ENCODE data around the gene REEP1. TPM values are rescaled to one million over a fixed set of nuclear protein-coding genes. Genes with fewer than 3 reads are reported as not detected.

The REEP1 gene
- total and polyA plus RNA-seq, 2 of the 13 experiments (the other 11 are each of a cell fraction or from before 2014, with no cell fraction given), result 0.27 TPM; not detected in 1

GRCh38 chr2:86274918-86275275 is 62.5 kb downstream of the REEP1 start (continued):
- TF ChIP-seq ZFP90 (CRISPR knock-in tag; IDR thresholded peaks at IDR 0.05; ENCODE audit: borderline replicate concordance), result peak; percentile 50; the same call in 1 of the 2 replicates
- TF ChIP-seq IRX3 (CRISPR knock-in tag; IDR thresholded peaks at IDR 0.05; ENCODE audit: borderline replicate concordance, low read depth), result no peak
- TF ChIP-seq RBFOX2 (IDR thresholded peaks at IDR 0.05; ENCODE audit: low read depth, low read length), result no peak
- no peak for TF ChIP-seq CAMTA2 (CRISPR knock-in tag; IDR thresholded peaks at IDR 0.05; ENCODE audit: borderline replicate concordance)
- TF ChIP-seq TMF1 (CRISPR knock-in tag; IDR thresholded peaks at IDR 0.05; ENCODE audit: low read depth), result no peak
- TF ChIP-seq ZNF407 (CRISPR knock-in tag; IDR thresholded peaks at IDR 0.05; ENCODE audit: not compliant biosample characterization), result no peak
- TF ChIP-seq NFKBIZ (CRISPR knock-in tag; IDR thresholded peaks at IDR 0.05), result no peak
- no peak for TF ChIP-seq ZNF142 (CRISPR knock-in tag; IDR thresholded peaks at IDR 0.05)
- TF ChIP-seq PAWR (CRISPR knock-in tag; IDR thresholded peaks at IDR 0.05; ENCODE audit: borderline replicate concordance), result no peak
- no peak for TF ChIP-seq KDM4B (CRISPR knock-in tag; IDR thresholded peaks at IDR 0.05)
- no peak for TF ChIP-seq ZFAT (CRISPR knock-in tag; conservative IDR thresholded peaks at IDR 0.05)
- no peak for TF ChIP-seq ZNF432 (CRISPR knock-in tag; IDR thresholded peaks at IDR 0.05; ENCODE audit: borderline replicate concordance)
- TF ChIP-seq ZNF619 (CRISPR knock-in tag; IDR thresholded peaks at IDR 0.05), result no peak
- TF ChIP-seq ZNF780A (CRISPR knock-in tag; IDR thresholded peaks at IDR 0.05), result no peak
- TF ChIP-seq ZNF850 (CRISPR knock-in tag; conservative IDR thresholded peaks at IDR 0.05), result no peak
- 0 out of 2 replicates have a peak, but pooled peaks have one; percentile 19 for TF ChIP-seq PITX1 (CRISPR knock-in tag; IDR thresholded peaks at IDR 0.05)
- no peak for TF ChIP-seq ZNF558 (CRISPR knock-in tag; IDR thresholded peaks at IDR 0.05; ENCODE audit: borderline replicate concordance)
- TF ChIP-seq ARNT2 (CRISPR knock-in tag; IDR thresholded peaks at IDR 0.05; ENCODE audit: low read depth), result no peak
